T-cell (primary cell): Measurements from ENCODE around the gene SPATA31A6. TPM values are rescaled to one million over a fixed set of nuclear protein-coding genes. Genes with fewer than 3 reads are reported as not detected.
"Not testable (repeated sequence)": the region's sequence is repeated elsewhere in the genome, so short reads cannot be mapped to it uniquely, and the experiment has no call there.

ENCODE experiments used
- ATAC-seq, 4 experiments: fragments of 200-7000 bp in 3 of 4; fragments of 150-1000 bp in 1 of 4; cut with Tn5 transposase; replicated peaks in 1 of 4; 1 replicate in 3 of 4; 2 replicates in 1 of 4; pipeline ENCODE4 v1.10.0; 2021; ENCODE audit warnings: moderate library complexity in 3 of 4, mild to moderate bottlenecking in 2 of 4, moderate number of reproducible peaks in 1 of 4
- CTCF ChIA-PET, 2 donors: fragments of 300-600 bp; sonication (Branson Sonifier 250); formaldehyde crosslinking; loops; one replicate each; lab custom pipeline; 2022; ENCODE audit warnings: antibody characterized with exemption in 2 of 2; lab: Charles Lee
- POLR2A ChIA-PET, 2 donors: fragments of 300-600 bp; sonication (Branson Sonifier 250); formaldehyde crosslinking; loops; one replicate each; lab custom pipeline; 2022; ENCODE audit warnings: antibody characterized with exemption in 2 of 2; lab: Charles Lee
- DNase-seq, 35 experiments: peaks; one replicate each; pipeline versions ENCODE4 v3.0.0 to v3.0.0-alpha.2; 2013 to 2023
- H3K27ac ChIP-seq: one replicate; pipeline ENCODE4 v1.5.1; 2013; ENCODE audit warnings: low read length
- H3K27me3 ChIP-seq, 2 experiments: replicated peaks in 1 of 2; 1 replicate in 1 of 2; 2 replicates in 1 of 2; pipeline versions ENCODE4 v1.6.1 to v1.7.0; 2013; ENCODE audit warnings: low read length in 1 of 2, mixed read lengths in 1 of 2; ENCODE audit not compliant: control insufficient read depth in 2 of 2, insufficient read depth in 2 of 2; ENCODE audit errors: extremely low read depth in 1 of 2
- H3K36me3 ChIP-seq, 2 donors: 1 replicate in 1 of 2; 2 replicates in 1 of 2; pipeline versions ENCODE4 v1.6.1 to v1.7.0; 2013; ENCODE audit warnings: low read length in 1 of 2; ENCODE audit not compliant: control insufficient read depth in 2 of 2, insufficient read depth in 1 of 2; ENCODE audit errors: extremely low read depth in 1 of 2
- H3K4me1 ChIP-seq, 2 experiments: 1 replicate in 1 of 2; 2 replicates in 1 of 2; pipeline versions ENCODE4 v1.6.1 to v1.7.0; 2013; ENCODE audit warnings: low read length in 2 of 2, mixed read lengths in 1 of 2; ENCODE audit not compliant: insufficient read depth in 2 of 2, control insufficient read depth in 1 of 2; ENCODE audit errors: extremely low read depth in 1 of 2
- H3K4me3 ChIP-seq, 2 donors: 1 replicate in 1 of 2; 2 replicates in 1 of 2; pipeline versions ENCODE4 v1.5.1 to v1.7.0; 2013; ENCODE audit warnings: mild to moderate bottlenecking in 2 of 2, low read length in 1 of 2, moderate library complexity in 1 of 2; ENCODE audit not compliant: control insufficient read depth in 1 of 2; ENCODE audit errors: extremely low read depth in 1 of 2
- H3K9me3 ChIP-seq: 2 replicates; pipeline ENCODE4 v1.7.0; 2013
- H3K27ac Mint-ChIP-seq, 2 donors: one replicate each; pipeline ENCODE4 v1.8.0; 2020 to 2021; ENCODE audit warnings: mild to moderate bottlenecking in 2 of 2, mixed read lengths in 2 of 2
- H3K27me3 Mint-ChIP-seq, 2 donors: one replicate each; pipeline ENCODE4 v1.8.0; 2021 to 2022; ENCODE audit warnings: mixed read lengths in 2 of 2
- H3K36me3 Mint-ChIP-seq: one replicate; pipeline ENCODE4 v1.8.0; 2021; ENCODE audit warnings: mixed read lengths
- H3K4me1 Mint-ChIP-seq, 3 donors: one replicate each; pipeline ENCODE4 v1.8.0; 2020 to 2022; ENCODE audit warnings: mixed read lengths in 3 of 3, mild to moderate bottlenecking in 1 of 3
- H3K4me3 Mint-ChIP-seq, 3 donors: one replicate each; pipeline ENCODE4 v1.8.0; 2020 to 2022; ENCODE audit warnings: mild to moderate bottlenecking in 3 of 3, mixed read lengths in 3 of 3, moderate library complexity in 3 of 3
- H3K9me3 Mint-ChIP-seq, 3 donors: one replicate each; pipeline ENCODE4 v1.8.0; 2020 to 2022; ENCODE audit warnings: mixed read lengths in 3 of 3
- WGBS: methylation state at CpG from one replicate; pipeline ENCODE4 v1.1.5; 2013; ENCODE audit warnings: missing lambda C conversion rate; ENCODE audit not compliant: insufficient coverage; 5-methylcytosine and 5-hydroxymethylcytosine counted together
- total RNA-seq, 35 experiments: library from RNA in 6 of 35; stranded (reverse) in 6 of 35; fragments of 120-200 nt in 1 of 35; gene quantifications; one replicate each; pipeline versions ENCODE4 v1.2.1 to v1.2.4 and lab custom pipeline; 2013 to 2026

SPATA31A6 gene
- total RNA-seq, 5 donors from 2014 or later (not counting 1 experiment from before 2014, with no cell fraction given) = not detected

DNA sequence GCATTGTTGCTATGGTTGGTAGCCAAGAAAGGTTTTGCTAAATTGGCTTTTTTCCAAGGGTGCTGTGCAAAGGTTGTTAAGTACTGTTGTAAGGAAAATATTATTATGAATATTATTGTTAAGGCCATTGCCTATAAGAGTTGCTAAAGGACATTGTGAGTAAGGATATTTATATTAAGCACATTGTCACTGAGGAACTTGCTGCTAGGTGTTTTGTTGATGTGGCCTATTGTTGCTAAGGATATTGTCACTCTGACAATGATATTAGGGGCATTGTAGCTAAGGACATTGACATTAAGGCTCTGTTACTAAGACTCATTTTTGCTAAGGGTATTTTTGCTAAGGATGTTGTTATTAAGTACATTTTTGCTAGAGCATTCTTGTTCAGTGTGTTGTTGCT is 52.6 kb downstream of the SPATA31A6 start:
- H3K4me1 ChIP-seq, DNase-seq, POLR2A ChIA-PET, H3K4me3 ChIP-seq, H3K27ac ChIP-seq, H3K36me3 ChIP-seq, H3K9me3 ChIP-seq, H3K4me1 Mint-ChIP-seq, CTCF ChIA-PET, H3K27ac Mint-ChIP-seq, H3K27me3 Mint-ChIP-seq, H3K27me3 ChIP-seq, H3K9me3 Mint-ChIP-seq, H3K36me3 Mint-ChIP-seq, H3K4me3 Mint-ChIP-seq, ATAC-seq: not testable (repeated sequence)

- POLR2A ChIA-PET, H3K4me1 ChIP-seq, H3K27ac ChIP-seq, H3K9me3 ChIP-seq, H3K36me3 Mint-ChIP-seq, H3K36me3 ChIP-seq, H3K4me1 Mint-ChIP-seq, H3K27me3 ChIP-seq, CTCF ChIA-PET, H3K9me3 Mint-ChIP-seq, H3K27me3 Mint-ChIP-seq, ATAC-seq, H3K27ac Mint-ChIP-seq, H3K4me3 ChIP-seq, DNase-seq, H3K4me3 Mint-ChIP-seq: not testable (repeated sequence)
- no CpG with 5 or more reads among the region's 3 CpGs for WGBS
These were observed 53.9 kb downstream of the SPATA31A6 start for GRCh38 chr9:42237381-42237780.

- POLR2A ChIA-PET, H3K36me3 ChIP-seq, H3K27ac ChIP-seq, H3K4me3 ChIP-seq, DNase-seq, H3K27ac Mint-ChIP-seq, H3K9me3 ChIP-seq, H3K4me1 ChIP-seq, H3K36me3 Mint-ChIP-seq, CTCF ChIA-PET, H3K4me1 Mint-ChIP-seq, H3K27me3 ChIP-seq, H3K27me3 Mint-ChIP-seq, H3K9me3 Mint-ChIP-seq, ATAC-seq, H3K4me3 Mint-ChIP-seq: not testable (repeated sequence)
- 86% methylated on average over 1 of the region's 2 CpGs for WGBS
These were observed 55.4 kb downstream of the SPATA31A6 start for GRCh38 chr9:42238862-42239261.

Other genes starting within 250 kb of the SPATA31A6 start
- under 1 TPM in 1 of 5 donors, not detected in 4; 0.26 TPM for gene CNTNAP3B, start 54.2 kb upstream of the SPATA31A6 start, total RNA-seq